Neural progenitor cell (in vitro differentiated cells): ENCODE data around the gene MAPK10. TPM values are rescaled to one million over a fixed set of nuclear protein-coding genes. Genes with fewer than 3 reads are reported as not detected.

ENCODE experiments used
- DNase-seq: peaks from one replicate; pipeline ENCODE4 v3.0.0-alpha.2; 2016; ENCODE audit warnings: low spot score
- H2AFZ ChIP-seq: fragments of 200-600 bp; sonication (generic); replicated peaks from 2 replicates; pipeline ENCODE4 v1.6.1; 2016; ENCODE audit warnings: antibody characterized with exemption
- H3F3A ChIP-seq: fragments of 200-600 bp; sonication (generic); 2 replicates; pipeline ENCODE4 v1.6.1; 2016; ENCODE audit warnings: antibody characterized with exemption, low read depth
- H3K27ac ChIP-seq: fragments of 200-600 bp; sonication (generic); 2 replicates; pipeline ENCODE4 v1.5.1; 2016; ENCODE audit warnings: mild to moderate bottlenecking
- H3K27me3 ChIP-seq: fragments of 200-600 bp; sonication (generic); 2 replicates; pipeline ENCODE4 v1.6.1; 2016; ENCODE audit warnings: mild to moderate bottlenecking, moderate library complexity
- H3K36me3 ChIP-seq: fragments of 200-600 bp; sonication (generic); 2 replicates; pipeline ENCODE4 v1.5.1; 2016
- H3K4me1 ChIP-seq: fragments of 200-600 bp; sonication (generic); 2 replicates; pipeline ENCODE4 v1.6.1; 2016; ENCODE audit warnings: mixed run types
- H3K4me2 ChIP-seq: fragments of 200-600 bp; sonication (generic); 2 replicates; pipeline ENCODE4 v1.6.1; 2016
- H3K4me3 ChIP-seq: fragments of 200-600 bp; sonication (generic); 2 replicates; pipeline ENCODE4 v1.5.1; 2016
- H3K79me2 ChIP-seq: fragments of 200-600 bp; sonication (generic); 2 replicates; pipeline ENCODE4 v1.6.1; 2016; ENCODE audit warnings: low read depth
- H3K9ac ChIP-seq: fragments of 200-600 bp; sonication (generic); 2 replicates; pipeline ENCODE4 v1.6.1; 2016
- H3K9me3 ChIP-seq: fragments of 200-600 bp; sonication (generic); 2 replicates; pipeline ENCODE4 v1.5.1; 2016; ENCODE audit warnings: low read depth
- H4K20me1 ChIP-seq: fragments of 200-600 bp; sonication (generic); 2 replicates; pipeline ENCODE4 v1.6.1; 2016; ENCODE audit warnings: low read depth
- H3K27ac Mint-ChIP-seq: 3 replicates; pipeline ENCODE4 v1.8.0; 2021; ENCODE audit warnings: mixed read lengths
- H3K27me3 Mint-ChIP-seq: 2 replicates; pipeline ENCODE4 v1.8.0; 2022; ENCODE audit warnings: low read depth, mild to moderate bottlenecking, inconsistent platforms, moderate library complexity, mixed read lengths; ENCODE audit not compliant: insufficient read depth
- H3K36me3 Mint-ChIP-seq: 3 replicates; pipeline ENCODE4 v1.8.0; 2021; ENCODE audit warnings: mixed read lengths
- H3K4me1 Mint-ChIP-seq: 3 replicates; pipeline ENCODE4 v1.8.0; 2021; ENCODE audit warnings: mixed read lengths
- H3K4me3 Mint-ChIP-seq: 3 replicates; pipeline ENCODE4 v1.8.0; 2021; ENCODE audit warnings: mild to moderate bottlenecking, moderate library complexity, mixed read lengths
- H3K9me3 Mint-ChIP-seq: 3 replicates; pipeline ENCODE4 v1.8.0; 2020; ENCODE audit warnings: mixed read lengths
- CTCF ChIP-seq: fragments of 200-600 bp; sonication (generic); IDR thresholded peaks from 2 replicates; pipeline ENCODE4 v1.5.1; 2017; ENCODE audit warnings: antibody characterized with exemption, mild to moderate bottlenecking
- EZH2 ChIP-seq: fragments of 200-600 bp; sonication (generic); IDR thresholded peaks from 2 replicates; pipeline ENCODE4 v1.6.1; 2017; ENCODE audit warnings: antibody characterized with exemption, mild to moderate bottlenecking, moderate library complexity
- EZH2phosphoT487 ChIP-seq: fragments of 200-600 bp; sonication (generic); IDR thresholded peaks from 2 replicates; pipeline ENCODE4 v1.6.1; 2017; ENCODE audit warnings: antibody characterized with exemption
- total RNA-seq: library from RNA; depleted of rRNA; stranded (reverse); fragments of >200 nt; gene quantifications from 2 replicates; pipeline ENCODE4 v1.2.3, GENCODE V29; 2015; ENCODE audit warnings: low replicate concordance

MAPK10 gene
- total RNA-seq, 1 donor from 2014 or later: 383 TPM

GRCh38 chr4:86101841-86102240, 258.0 kb downstream of the MAPK10 start:
- Histone ChIP-seq H3K9me3 (no peaks in the 10 kb centered on the region), H3K4me2 (no peak overlapping the region), H3K4me3 (no peak overlapping the region), H4K20me1 (no peaks in the 10 kb centered on the region), H2AFZ (no peak overlapping the region), H3K27me3 (no peaks in the 10 kb centered on the region), H3K79me2 (no peaks in the 10 kb centered on the region), H3K9ac (no peak overlapping the region), H3K36me3 (peaks cover 24% of the 10 kb centered on the region), H3K27ac (no peak overlapping the region), H3F3A (peaks cover 11% of the 10 kb centered on the region), H3K4me1 (no peaks in the 10 kb centered on the region)
- H3K27me3 Mint-ChIP-seq: peaks cover 2% of the 10 kb centered on the region
- TF ChIP-seq EZH2phosphoT487 (no peak), EZH2 (no peak), CTCF (no peak)
- H3K4me3 Mint-ChIP-seq: no peak overlapping the region
- H3K27ac Mint-ChIP-seq: no peak overlapping the region
- H3K4me1 Mint-ChIP-seq: no peaks in the 10 kb centered on the region
- no peaks in the 10 kb centered on the region for H3K9me3 Mint-ChIP-seq
- peaks cover 26% of the 10 kb centered on the region for H3K36me3 Mint-ChIP-seq
- no peak for DNase-seq

- no peak overlapping the region for H3K4me3 ChIP-seq
- Mint-ChIP-seq H3K9me3 (no peaks in the 10 kb centered on the region), H3K27me3 (peaks cover 2% of the 10 kb centered on the region), H3K36me3 (peaks cover 25% of the 10 kb centered on the region), H3K4me3 (no peak overlapping the region), H3K27ac (no peak overlapping the region), H3K4me1 (no peaks in the 10 kb centered on the region)
- TF ChIP-seq EZH2phosphoT487 (no peak), CTCF (no peak), EZH2 (no peak)
- no peaks in the 10 kb centered on the region for H3K27me3 ChIP-seq
- no peaks in the 10 kb centered on the region for H3K4me1 ChIP-seq
- peaks cover 11% of the 10 kb centered on the region for H3F3A ChIP-seq
- no peak overlapping the region for H3K9ac ChIP-seq
- H3K79me2 ChIP-seq: no peaks in the 10 kb centered on the region
- H3K4me2 ChIP-seq: no peak overlapping the region
- no peak overlapping the region for H2AFZ ChIP-seq
- no peak overlapping the region for H3K27ac ChIP-seq
- no peak for DNase-seq
- H3K36me3 ChIP-seq: peaks cover 24% of the 10 kb centered on the region
- no peaks in the 10 kb centered on the region for H3K9me3 ChIP-seq
- H4K20me1 ChIP-seq: no peaks in the 10 kb centered on the region
These were observed 258.4 kb downstream of the MAPK10 start for GRCh38 chr4:86101410-86101809.

- Histone ChIP-seq H3K9me3 (no peaks in the 10 kb centered on the region), H3K9ac (no peak overlapping the region), H3K27me3 (no peaks in the 10 kb centered on the region), H3K79me2 (no peaks in the 10 kb centered on the region), H4K20me1 (no peaks in the 10 kb centered on the region), H3K36me3 (peaks cover 20% of the 10 kb centered on the region), H3F3A (peaks cover 11% of the 10 kb centered on the region), H3K4me1 (no peaks in the 10 kb centered on the region), H3K27ac (no peak overlapping the region), H2AFZ (no peak overlapping the region), H3K4me3 (no peak overlapping the region), H3K4me2 (no peak overlapping the region)
- TF ChIP-seq CTCF: no peak
- no peak for TF ChIP-seq EZH2
- TF ChIP-seq EZH2phosphoT487: no peak
- Mint-ChIP-seq H3K9me3 (no peaks in the 10 kb centered on the region), H3K27me3 (peaks cover 2% of the 10 kb centered on the region), H3K4me3 (no peak overlapping the region), H3K4me1 (no peaks in the 10 kb centered on the region), H3K27ac (no peak overlapping the region), H3K36me3 (peaks cover 24% of the 10 kb centered on the region)
- no peak for DNase-seq
These were observed 259.2 kb downstream of the MAPK10 start for GRCh38 chr4:86100539-86101215.
